Suppressor macrophage treated with lipopolysaccharide for 1 hour (primary cell): ENCODE measurements around the gene STN1.

Source experiments
- DNase-seq, 3 donors: peaks; one replicate each; pipeline ENCODE4 v3.0.0-alpha.2; 2020 to 2022

The STN1 gene

GRCh38 chr10:103840740-103841070 is 77.3 kb downstream of the STN1 start:
- no peak for DNase-seq

- DNase-seq, result no peak
These were observed 77.9 kb downstream of the STN1 start for GRCh38 chr10:103839872-103840739.

DNA sequence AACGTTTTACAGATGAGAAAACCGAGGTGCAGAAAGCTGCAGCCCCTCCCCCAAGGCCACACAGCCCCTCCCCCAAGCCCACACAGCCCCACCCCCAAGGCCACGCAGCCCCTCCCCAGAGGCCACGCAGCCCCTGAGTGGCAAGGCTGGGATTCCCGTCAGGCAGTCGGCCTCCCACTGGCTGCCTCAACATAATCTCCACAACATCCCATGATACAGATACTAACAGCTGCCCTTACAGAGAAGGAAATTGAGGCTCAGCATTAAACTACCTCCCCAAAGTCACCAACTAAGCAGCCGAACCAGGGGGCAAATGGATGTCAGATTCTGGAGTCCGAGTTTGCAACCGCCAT is 78.5 kb downstream of the STN1 start:
- no peak for DNase-seq

DNA sequence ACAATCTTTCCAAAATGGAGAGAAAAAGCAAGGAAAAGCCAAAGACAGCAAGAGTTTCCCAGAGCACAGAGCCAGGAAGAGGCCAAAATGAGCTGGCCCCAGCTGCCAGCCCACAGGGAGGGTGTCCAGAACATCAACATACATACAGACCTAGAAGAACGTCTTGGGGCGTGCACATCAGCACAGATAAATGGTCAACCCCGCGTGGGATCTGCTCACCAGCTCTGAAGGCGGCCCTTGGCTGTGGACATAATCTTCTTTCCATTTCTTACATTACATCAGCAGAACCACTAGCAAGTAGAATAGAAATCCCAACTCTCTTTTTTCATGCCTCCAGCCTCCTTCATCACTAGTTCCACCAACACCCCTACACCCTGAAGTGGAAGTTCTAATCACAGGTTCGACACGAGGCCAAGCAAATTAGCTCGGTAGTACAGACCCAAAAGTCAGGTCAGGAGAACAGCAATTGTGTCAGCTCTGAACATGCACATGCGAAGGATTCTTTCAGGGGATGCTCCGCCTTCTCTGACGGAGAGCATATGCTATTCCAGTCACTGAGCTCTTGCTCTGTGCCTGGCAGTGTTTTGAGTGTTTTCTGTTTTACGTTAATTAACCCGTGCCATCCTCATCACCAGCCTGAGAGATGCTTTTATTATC is 79.0 kb downstream of the STN1 start:
- no peak for DNase-seq

- no peak for DNase-seq
These were observed 80.0 kb downstream of the STN1 start for GRCh38 chr10:103838070-103838395.

GRCh38 chr10:103837370-103838069 is 80.5 kb downstream of the STN1 start:
- DNase-seq, result no peak

GRCh38 chr10:103836861-103837260 is 81.1 kb downstream of the STN1 start:
- DNase-seq, result no peak

DNA sequence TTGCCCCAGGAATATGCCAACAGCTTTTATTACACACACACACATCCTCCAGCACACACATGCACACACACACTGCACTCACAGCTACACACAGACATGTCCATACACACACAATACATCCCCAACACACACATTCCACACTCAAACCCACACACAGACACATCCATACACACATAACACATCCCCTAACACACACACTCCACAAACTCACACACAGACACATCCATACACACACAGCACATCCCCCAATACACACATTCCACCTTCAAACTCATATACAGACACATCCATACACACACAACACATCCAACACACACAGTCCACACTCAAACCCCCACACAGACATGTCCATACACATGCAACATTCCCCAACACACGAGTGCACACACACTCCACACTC is 81.7 kb downstream of the STN1 start:
- DNase-seq, result no peak

DNA sequence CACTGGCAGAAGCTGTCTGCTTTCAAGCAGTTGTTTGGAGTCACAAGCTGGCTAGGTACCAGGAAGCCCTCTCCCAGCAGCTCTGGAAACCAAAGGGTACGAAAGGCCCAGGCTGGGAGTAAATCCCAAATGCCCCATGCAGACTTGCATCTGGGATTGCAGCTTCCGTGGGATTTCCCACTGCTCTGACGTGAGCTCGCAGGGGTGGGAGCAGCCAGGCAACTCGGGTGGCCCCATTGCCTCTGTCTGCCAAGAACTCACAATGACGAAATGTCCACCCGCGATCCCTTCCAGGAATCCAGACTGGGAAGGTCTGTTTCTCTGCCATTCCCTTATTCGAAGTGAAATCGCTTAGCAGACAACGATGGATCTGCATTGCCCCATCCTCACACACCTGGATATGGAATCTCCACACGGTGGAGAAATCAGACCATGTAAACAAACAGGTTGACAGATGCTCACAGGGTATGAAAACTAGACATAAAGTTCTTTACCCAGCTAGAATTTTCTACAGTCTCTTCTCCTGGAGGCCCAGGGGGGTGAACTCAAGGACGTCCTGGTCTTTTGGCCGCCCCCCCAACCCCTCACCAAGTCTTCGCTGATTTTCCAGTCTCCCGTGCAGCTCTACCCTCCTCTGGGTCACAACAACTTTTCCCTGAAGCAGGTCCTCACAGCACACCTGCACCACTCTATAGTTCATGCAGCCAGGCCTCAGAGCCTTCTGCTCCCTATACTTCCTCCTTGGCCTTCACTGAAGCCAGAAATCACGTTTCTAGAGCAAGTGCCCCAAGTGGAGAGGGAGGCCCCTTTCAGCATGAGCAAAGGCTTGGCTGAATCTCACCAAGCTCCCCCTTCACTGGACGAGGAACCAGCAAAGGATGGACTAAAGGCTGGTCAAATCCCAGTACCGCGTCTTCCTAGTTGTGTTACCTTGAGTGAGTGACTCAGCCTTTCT is 82.6 kb downstream of the STN1 start:
- no peak for DNase-seq

DNA sequence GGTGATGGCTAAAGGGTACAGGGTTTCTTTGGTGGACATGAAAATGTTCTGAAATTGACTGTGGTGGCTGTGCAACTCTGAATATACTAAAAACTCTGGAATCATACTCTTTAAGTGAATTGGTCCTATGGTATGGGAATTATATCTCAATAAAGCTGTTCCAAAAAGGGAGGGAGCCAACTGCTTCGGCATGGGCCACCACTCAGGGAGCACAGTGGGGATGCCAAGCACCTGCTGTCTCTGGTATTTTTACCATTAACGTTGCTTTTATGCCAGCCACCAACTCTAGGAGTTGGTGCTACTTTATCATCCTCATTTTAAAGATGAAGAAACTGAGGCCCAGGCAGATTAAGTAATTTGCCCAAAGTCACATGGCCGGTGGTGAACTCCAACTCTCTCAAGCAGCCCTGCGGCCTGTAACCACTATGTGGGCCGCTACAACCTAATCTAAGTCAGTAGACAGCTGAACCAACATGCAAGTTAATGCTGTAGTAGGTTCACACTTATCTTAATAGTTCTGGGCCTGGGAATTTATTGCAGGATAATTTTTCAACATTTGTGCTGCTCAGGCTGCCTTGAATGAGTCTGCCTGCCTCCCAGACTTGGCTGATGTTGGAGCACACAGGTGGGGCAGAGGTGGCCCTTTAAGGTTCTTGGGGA is 83.4 kb downstream of the STN1 start:
- DNase-seq, result no peak

DNA sequence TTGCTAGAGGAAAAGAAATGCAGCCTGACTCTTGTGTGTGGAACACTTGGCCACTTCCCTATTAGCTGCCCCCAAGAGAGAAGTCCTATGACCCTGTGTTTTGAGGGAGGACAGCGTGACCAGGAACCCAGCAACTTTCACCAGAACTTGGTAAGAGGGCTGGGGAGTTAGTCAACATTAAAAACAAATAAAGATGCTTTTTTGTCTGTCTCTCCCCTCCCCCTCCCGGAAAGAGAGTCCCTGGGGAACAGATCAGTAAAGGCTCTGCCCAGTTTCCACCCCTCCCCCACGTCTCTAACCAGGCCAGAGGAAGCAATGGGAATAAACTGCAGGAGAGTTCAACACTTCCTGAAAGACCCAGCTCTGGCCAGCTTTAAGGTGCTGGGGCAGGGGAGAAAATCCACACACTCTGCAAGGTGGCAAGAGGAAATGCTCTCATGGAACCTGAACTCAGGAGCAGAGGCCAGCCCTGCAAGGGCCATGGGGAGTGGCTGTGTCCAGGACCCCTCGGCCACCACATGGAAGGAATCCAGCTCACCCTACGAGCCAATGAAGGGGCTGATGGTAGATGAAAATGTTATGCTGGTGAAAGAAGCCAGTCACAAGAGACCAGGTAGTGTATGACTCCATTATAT is 84.1 kb downstream of the STN1 start:
- DNase-seq, result peak; percentile 53 to 64 (median 59)

DNA sequence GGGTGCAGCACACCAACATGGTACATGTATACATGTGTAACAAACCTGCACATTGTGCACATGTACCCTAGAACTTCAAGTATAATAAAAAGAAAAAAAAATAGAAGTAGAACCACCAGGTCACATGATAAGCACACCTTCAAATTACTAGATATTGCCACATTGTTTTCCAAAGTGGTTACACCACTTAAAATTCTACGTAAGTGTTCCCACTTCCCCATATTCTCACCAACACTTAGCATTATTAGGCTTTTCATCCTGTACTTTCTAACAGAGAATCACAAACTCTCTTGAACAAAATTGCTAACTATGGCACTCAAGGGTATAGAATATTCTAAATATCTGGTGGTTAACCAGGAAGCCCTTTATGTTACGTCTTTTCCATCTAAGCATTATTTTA is 85.2 kb downstream of the STN1 start:
- no peak for DNase-seq
